GM12891 (cell line): ENCODE results near the gene TMEM161A.

Experiments used
- PAX5 ChIP-seq: IDR thresholded peaks from 2 replicates; pipeline ENCODE4 v1.6.1; 2011; ENCODE audit warnings: low read length, moderate library complexity, mild to moderate bottlenecking; ENCODE audit not compliant: insufficient read depth, severe bottlenecking
- POLR2A ChIP-seq: IDR thresholded peaks from 2 replicates; pipeline ENCODE4 v1.6.1; 2011; ENCODE audit warnings: low read depth, low read length, control low read depth
- POLR2AphosphoS5 ChIP-seq: IDR thresholded peaks from 2 replicates; pipeline ENCODE4 v1.6.1; 2011; ENCODE audit warnings: low read depth, low read length, control low read depth
- TAF1 ChIP-seq: IDR thresholded peaks from 2 replicates; pipeline ENCODE4 v1.6.1; 2011; ENCODE audit warnings: low read depth, low read length, control low read depth

DNA sequence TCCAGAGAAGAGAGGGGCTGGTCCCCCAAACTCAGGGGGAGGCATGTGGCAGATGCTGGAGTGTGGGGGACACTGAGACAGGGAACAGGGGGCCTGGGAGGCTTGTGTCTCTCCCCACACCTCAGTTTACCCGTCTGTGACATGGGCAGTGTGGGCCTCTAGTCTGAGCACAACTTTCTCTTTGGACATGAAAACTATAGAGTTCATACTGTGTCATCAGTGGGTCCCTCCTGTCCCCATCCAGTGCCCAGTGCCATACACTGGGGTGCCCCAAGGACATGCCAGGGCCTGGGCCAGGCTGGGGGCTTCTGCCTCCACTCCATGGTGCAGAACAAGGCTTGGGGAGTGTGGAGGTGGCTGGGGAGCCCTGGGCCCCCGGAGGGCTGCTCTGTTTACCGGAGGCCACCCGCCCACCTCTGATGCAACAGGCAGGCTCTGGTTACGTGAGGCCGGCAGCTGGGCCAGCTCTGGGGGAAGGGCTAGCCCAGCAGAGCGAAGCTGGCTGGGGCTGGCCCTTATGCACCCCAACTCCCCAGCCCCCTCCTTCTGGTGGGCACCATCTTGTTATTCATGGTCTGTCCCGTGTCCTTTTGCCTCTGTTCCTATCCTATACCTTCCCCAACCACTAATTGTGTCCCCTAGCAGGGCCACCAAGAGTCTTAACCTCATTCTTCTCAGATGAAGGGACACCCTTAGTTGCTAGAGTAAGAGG lies 33.7 kb upstream of the TMEM161A start:
- TF ChIP-seq POLR2A = no peak
- TF ChIP-seq POLR2AphosphoS5 = no peak
- TF ChIP-seq PAX5 = no peak
- no peak for TF ChIP-seq TAF1
